Endodermal cell (in vitro differentiated cells): ENCODE data around the gene STAT6. TPM values are rescaled to one million over a fixed set of nuclear protein-coding genes. Genes with fewer than 3 reads are reported as not detected.

Experiments used
- DNase-seq: peaks from one replicate; pipeline ENCODE4 v3.0.0-alpha.2; 2017
- H3K27ac ChIP-seq: 2 replicates; pipeline ENCODE4 v1.5.1; 2013; ENCODE audit warnings: mild to moderate bottlenecking, low read depth, low read length, moderate library complexity
- H3K27me3 ChIP-seq: 2 replicates; pipeline ENCODE4 v1.6.1; 2013; ENCODE audit warnings: mild to moderate bottlenecking, low read length, moderate library complexity; ENCODE audit not compliant: insufficient read depth, control insufficient read depth, poor library complexity, severe bottlenecking
- H3K36me3 ChIP-seq: 2 replicates; pipeline ENCODE4 v1.7.0; 2013; ENCODE audit warnings: mild to moderate bottlenecking, low read length, moderate library complexity; ENCODE audit not compliant: control insufficient read depth, insufficient read depth
- H3K4me1 ChIP-seq: one replicate; pipeline ENCODE4 v1.7.0; 2013; ENCODE audit warnings: low read length; ENCODE audit not compliant: control insufficient read depth, insufficient read depth
- H3K4me3 ChIP-seq: 2 replicates; pipeline ENCODE4 v1.5.1; 2013; ENCODE audit warnings: mild to moderate bottlenecking, low read length, moderate library complexity
- H3K9ac ChIP-seq: 2 replicates; pipeline ENCODE4 v1.6.1; 2013; ENCODE audit warnings: mild to moderate bottlenecking, low read length, moderate library complexity; ENCODE audit not compliant: poor library complexity, severe bottlenecking; ENCODE audit errors: extremely low read depth
- H3K9me3 ChIP-seq: 2 replicates; pipeline ENCODE4 v1.6.1; 2013; ENCODE audit warnings: mild to moderate bottlenecking, low read length, moderate library complexity; ENCODE audit not compliant: control insufficient read depth
- H3K27ac Mint-ChIP-seq: 2 replicates; pipeline ENCODE4 v1.8.0; 2020; ENCODE audit warnings: mixed read lengths
- H3K27me3 Mint-ChIP-seq: 2 replicates; pipeline ENCODE4 v1.8.0; 2021; ENCODE audit warnings: mild to moderate bottlenecking, mixed read lengths; ENCODE audit not compliant: insufficient read depth
- H3K36me3 Mint-ChIP-seq: 2 replicates; pipeline ENCODE4 v1.8.0; 2020; ENCODE audit warnings: low read depth, mixed read lengths
- H3K4me1 Mint-ChIP-seq: 2 replicates; pipeline ENCODE4 v1.8.0; 2020; ENCODE audit warnings: mixed read lengths
- H3K4me3 Mint-ChIP-seq: 2 replicates; pipeline ENCODE4 v1.8.0; 2020; ENCODE audit warnings: mild to moderate bottlenecking, moderate library complexity, mixed read lengths
- H3K9me3 Mint-ChIP-seq: 2 replicates; pipeline ENCODE4 v1.8.0; 2020; ENCODE audit warnings: mild to moderate bottlenecking, mixed read lengths
- WGBS, 2 experiments: methylation state at CpG; one replicate each; pipeline versions ENCODE4 v1.1.5 to v1.1.7; 2013; ENCODE audit warnings: missing lambda C conversion rate in 2 of 2, mixed read lengths in 1 of 2; ENCODE audit not compliant: insufficient coverage in 1 of 2, insufficient read length in 1 of 2; 5-methylcytosine and 5-hydroxymethylcytosine counted together
- total RNA-seq, 2 donors: library from RNA; stranded (reverse); fragmentation: NEBNext Ultra II Directional in 1 of 2; extraction: Animal tissue kit (Norgen Biotek cat#: 25700) in 1 of 2; gene quantifications; 2 replicates in 1 of 2; 3 replicates in 1 of 2; pipeline ENCODE4 v1.2.1, GENCODE V29; 2021
- TF ChIP-seq, protein P1 (sequence below): fragments of 200-600 bp; sonication (generic); conservative IDR thresholded peaks from 2 replicates; pipeline ENCODE4 v1.5.0; 2021; ENCODE audit warnings: antibody characterized with exemption, mild to moderate bottlenecking

The STAT6 gene
- total RNA-seq, 2 donors from 2014 or later: 60.2 to 102 TPM

DNA sequence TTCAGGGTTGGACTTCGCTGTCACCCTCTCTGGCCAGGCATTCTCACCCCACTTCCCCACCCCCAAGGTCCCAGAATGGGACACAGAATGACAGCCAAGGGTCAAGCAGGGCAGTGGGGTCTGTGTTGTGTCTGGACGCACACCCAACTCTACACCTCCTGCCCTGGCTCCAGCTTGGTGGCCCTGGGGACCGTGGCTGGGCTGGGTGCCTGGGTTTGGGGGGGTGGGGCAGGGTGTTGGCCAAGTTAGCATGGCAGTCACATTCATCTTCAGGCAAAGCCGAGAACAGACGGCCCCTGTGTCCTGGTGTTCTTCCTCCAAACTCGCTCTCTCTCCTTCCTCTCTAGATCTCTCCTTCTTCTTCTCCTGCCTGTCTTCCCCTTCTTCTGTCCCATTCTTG is 22.8 kb upstream of the STAT6 start:
- no peaks in the 10 kb centered on the region for H3K9me3 ChIP-seq
- Mint-ChIP-seq H3K27me3 (no peaks in the 10 kb centered on the region), H3K27ac (peak overlapping the region; percentile 83), H3K36me3 (peaks cover 6% of the 10 kb centered on the region), H3K4me1 (peaks cover 50% of the 10 kb centered on the region), H3K9me3 (no peaks in the 10 kb centered on the region), H3K4me3 (no peak overlapping the region)
- H3K36me3 ChIP-seq: peaks cover 2% of the 10 kb centered on the region
- peaks cover 13% of the 10 kb centered on the region for H3K4me1 ChIP-seq
- no peak overlapping the region for H3K27ac ChIP-seq
- TF ChIP-seq, protein P1, sequence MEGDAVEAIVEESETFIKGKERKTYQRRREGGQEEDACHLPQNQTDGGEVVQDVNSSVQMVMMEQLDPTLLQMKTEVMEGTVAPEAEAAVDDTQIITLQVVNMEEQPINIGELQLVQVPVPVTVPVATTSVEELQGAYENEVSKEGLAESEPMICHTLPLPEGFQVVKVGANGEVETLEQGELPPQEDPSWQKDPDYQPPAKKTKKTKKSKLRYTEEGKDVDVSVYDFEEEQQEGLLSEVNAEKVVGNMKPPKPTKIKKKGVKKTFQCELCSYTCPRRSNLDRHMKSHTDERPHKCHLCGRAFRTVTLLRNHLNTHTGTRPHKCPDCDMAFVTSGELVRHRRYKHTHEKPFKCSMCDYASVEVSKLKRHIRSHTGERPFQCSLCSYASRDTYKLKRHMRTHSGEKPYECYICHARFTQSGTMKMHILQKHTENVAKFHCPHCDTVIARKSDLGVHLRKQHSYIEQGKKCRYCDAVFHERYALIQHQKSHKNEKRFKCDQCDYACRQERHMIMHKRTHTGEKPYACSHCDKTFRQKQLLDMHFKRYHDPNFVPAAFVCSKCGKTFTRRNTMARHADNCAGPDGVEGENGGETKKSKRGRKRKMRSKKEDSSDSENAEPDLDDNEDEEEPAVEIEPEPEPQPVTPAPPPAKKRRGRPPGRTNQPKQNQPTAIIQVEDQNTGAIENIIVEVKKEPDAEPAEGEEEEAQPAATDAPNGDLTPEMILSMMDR: no peak
- DNase-seq: peak; percentile 54
- no peaks in the 10 kb centered on the region for H3K27me3 ChIP-seq
- H3K9ac ChIP-seq: no peak overlapping the region
- H3K4me3 ChIP-seq: no peak overlapping the region
- WGBS, 2 experiments: 79 to 94% methylated on average over 4 to 6 of the region's 6 CpGs

DNA sequence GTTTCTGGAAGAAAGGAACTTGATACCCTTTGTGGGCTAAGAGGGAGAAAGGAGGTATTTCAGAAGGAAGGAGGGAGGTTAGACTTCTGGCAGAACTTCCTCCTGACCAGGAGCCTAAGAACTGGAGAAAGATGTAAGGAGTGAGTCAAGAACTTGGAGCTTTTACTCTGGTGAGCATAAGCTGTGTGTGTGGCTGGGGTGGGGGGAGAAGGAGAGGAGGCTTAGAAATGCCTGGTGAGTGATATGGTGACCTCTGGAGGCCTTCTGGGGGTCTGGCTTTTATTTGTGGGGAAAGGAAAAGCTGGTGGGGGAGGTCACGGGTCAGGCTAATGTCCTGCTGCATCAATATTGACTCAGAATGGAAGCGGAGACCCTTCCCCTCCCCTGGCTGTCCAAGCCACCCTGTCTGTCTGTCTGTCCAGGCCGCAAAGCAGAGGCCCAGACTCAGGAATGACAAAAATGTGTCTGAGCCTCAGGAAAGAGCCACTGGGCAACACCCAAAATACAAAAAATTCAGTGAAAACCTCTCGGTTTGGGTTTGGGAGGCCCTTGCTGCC is 21.9 kb upstream of the STAT6 start:
- H3K4me3 Mint-ChIP-seq: no peak overlapping the region
- DNase-seq: peak; percentile 69
- Histone ChIP-seq H3K4me1 (peaks cover 13% of the 10 kb centered on the region), H3K27me3 (no peaks in the 10 kb centered on the region), H3K9me3 (no peaks in the 10 kb centered on the region), H3K27ac (no peak overlapping the region), H3K9ac (no peak overlapping the region), H3K4me3 (peak overlapping the region; percentile 32), H3K36me3 (no peaks in the 10 kb centered on the region)
- H3K4me1 Mint-ChIP-seq: peaks cover 50% of the 10 kb centered on the region
- TF ChIP-seq, protein P1: no peak
- H3K27me3 Mint-ChIP-seq: no peaks in the 10 kb centered on the region
- H3K27ac Mint-ChIP-seq: peak overlapping the region; percentile 81
- H3K9me3 Mint-ChIP-seq: no peaks in the 10 kb centered on the region
- no peaks in the 10 kb centered on the region for H3K36me3 Mint-ChIP-seq
- WGBS, 2 experiments: 51 to 55% methylated on average over 3 to 4 of the region's 4 CpGs

DNA sequence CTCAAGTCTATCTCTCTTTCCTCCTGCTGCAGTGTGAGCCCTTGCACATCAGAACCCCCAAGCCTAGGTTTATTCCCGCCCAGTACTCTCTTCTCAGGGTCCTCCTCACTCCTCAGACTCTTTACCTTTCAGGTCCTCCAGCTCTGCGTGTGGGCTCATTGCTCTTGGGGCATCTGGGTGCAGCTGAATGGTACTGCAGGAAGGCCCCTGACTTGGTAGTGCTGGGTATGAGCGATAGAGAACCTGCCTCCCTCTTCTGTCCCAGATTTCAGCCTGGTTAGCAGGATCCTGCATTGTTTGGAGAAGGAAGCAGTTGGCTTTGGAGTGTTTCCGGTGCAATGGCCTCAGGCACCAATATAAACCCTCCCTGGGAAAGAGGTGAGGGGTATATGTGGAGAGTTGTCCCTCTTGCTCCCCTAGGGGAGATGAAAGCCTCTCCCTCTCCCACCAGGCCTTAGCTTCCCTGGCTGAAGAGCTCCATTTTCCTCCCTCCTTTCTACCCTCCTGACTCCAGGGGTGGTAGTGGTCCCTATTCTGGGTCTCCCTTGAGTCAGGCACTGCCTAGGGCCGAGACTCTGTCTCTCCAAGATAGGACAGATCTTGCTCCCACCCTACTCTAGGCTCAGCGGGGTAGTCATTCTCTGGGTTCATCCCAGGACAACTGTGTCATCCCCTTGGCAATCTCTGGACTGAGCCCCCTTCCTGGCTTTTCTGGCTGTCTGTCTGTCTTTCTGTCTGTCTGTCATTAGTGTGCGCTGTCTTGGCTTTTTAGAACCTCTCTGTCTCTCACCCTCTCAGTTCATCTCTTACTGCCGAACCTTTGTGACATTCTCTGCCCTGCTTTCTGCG is 21.0 kb upstream of the STAT6 start:
- TF ChIP-seq, protein P1: no peak
- no peak overlapping the region for H3K27ac ChIP-seq
- H3K9ac ChIP-seq: peak overlapping the region; percentile 31
- Mint-ChIP-seq H3K27me3 (peaks cover 1% of the 10 kb centered on the region), H3K27ac (peak overlapping the region; percentile 81), H3K36me3 (no peaks in the 10 kb centered on the region), H3K9me3 (no peaks in the 10 kb centered on the region), H3K4me3 (no peak overlapping the region), H3K4me1 (peaks cover 50% of the 10 kb centered on the region)
- no peaks in the 10 kb centered on the region for H3K9me3 ChIP-seq
- 83 to 84% methylated on average over 7 to 9 of the region's 9 CpGs for WGBS, 2 experiments
- no peaks in the 10 kb centered on the region for H3K27me3 ChIP-seq
- peak; percentile 57 for DNase-seq
- peaks cover 13% of the 10 kb centered on the region for H3K4me1 ChIP-seq
- no peaks in the 10 kb centered on the region for H3K36me3 ChIP-seq
- H3K4me3 ChIP-seq: peak overlapping the region; percentile 32
